HG03039 (cell line): ENCODE data around the gene B4GALNT1.
"Not testable (repeated sequence)": the region's sequence is repeated elsewhere in the genome, so short reads cannot be mapped to it uniquely, and the experiment has no call there.

Experiments
- ATAC-seq: cut with Tn5 transposase; IDR thresholded peaks from one replicate; pipeline ENCODE4 v1.9.1; 2021; ENCODE audit warnings: mild to moderate bottlenecking, moderate library complexity; ENCODE audit not compliant: unreplicated experiment

B4GALNT1 gene

DNA sequence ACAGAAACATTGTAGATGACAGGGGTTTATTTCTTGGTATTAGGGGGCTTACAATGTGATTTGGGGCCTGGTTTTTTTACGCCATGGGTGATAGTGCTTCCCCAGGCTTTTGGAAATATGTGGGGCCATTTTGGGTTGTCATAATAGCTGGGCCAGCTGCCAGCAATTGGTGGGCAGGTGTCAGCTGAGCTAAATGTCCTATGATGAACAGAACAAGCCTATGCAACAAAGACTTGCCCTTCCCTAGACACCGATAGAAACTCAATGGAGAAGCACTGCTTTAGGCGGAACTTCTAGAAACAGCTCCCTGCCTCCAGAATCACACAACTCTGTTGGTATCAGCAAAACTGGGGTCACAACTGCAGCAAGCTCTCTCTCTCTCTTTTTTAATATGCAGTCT, 5.1 kb upstream of the B4GALNT1 start:
- no peak for ATAC-seq

DNA sequence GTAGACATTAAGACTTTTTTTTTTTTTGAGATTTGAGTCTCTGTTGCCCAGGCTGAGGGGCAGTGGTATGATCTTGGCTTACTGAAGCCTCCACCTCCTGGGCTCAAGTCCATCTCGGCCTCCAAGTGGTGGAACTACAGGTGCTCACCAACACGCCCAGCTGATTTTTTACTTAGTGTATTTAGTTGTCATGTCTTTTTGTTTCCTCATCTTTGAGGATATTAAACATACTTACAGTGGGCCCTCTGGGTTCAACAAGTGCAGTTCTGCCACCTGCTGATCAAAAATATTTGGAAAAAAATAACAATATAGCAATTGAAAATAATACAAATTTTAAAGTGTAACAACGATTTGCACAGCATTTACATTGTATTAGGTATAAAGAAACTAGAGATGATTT, 4.4 kb upstream of the B4GALNT1 start:
- ATAC-seq: no peak

DNA sequence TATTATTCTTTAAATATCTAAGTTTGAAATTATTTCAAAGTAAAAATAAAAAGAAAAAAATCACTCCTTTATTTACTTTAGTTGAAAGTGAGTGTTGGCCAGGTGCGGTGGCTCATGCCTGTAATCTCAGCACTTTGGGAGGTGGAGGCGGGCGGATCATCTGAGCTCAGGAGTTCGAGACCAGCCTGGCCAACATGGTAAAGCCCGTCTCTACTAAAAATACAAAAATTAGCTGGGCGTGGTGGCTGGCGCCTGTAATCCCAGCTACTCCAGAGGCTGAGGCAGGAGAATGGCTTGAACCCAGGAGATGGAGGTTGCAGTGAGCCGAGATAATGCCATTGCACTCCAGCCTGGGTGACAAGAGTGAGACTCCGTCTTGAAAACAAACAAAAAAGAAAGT, 3.7 kb upstream of the B4GALNT1 start:
- not testable (repeated sequence) for ATAC-seq

DNA sequence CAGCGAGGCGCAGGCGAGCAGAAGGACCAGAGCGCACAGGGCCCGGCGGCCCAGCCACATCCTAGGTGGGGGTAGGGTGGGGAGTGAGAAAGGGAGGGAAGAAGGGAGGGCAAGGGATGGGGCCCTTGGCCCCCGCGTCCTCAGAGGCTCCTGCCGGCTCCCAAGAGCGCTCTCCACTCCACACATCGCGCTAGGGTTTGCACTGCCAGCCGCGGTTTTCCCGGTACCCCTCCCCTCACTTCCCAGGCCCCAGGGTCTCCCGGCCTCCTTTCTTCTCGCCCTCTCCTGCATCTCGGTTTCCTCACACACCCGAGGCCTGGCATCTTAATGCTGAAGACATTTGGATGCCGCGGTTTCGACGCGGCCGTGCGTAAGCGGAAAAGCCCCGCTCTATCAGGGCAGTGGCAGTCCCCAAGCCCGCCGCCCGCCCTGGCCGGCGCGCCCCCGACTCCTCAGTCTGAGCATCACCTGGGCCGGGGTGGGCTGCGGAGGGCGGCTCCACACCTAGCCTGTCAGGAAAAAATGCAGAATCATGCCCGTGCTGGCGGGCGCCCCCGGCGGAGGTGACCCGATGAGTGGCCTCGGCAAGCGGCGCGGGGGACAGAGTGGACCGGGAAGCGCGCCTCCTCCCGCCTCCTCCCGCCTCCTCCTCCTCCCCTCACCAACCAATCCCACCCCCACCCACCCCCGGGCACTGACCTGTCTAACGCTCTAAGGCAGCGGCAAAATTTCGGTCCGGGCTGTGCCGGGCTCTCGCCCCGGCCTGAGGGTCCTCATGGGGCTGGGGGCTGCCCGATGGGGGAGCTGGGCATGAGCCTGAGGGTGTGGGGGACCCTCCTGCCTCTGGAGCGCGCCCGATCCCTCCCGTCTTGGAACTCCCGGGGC, 686 bp downstream of the B4GALNT1 start:
- no peak for ATAC-seq

GRCh38 chr12:57631566-57632072, 1.4 kb downstream of the B4GALNT1 start:
- no peak for ATAC-seq

- ATAC-seq: no peak
Observed at GRCh38 chr12:57630891-57631433, 2.0 kb downstream of the B4GALNT1 start.

DNA sequence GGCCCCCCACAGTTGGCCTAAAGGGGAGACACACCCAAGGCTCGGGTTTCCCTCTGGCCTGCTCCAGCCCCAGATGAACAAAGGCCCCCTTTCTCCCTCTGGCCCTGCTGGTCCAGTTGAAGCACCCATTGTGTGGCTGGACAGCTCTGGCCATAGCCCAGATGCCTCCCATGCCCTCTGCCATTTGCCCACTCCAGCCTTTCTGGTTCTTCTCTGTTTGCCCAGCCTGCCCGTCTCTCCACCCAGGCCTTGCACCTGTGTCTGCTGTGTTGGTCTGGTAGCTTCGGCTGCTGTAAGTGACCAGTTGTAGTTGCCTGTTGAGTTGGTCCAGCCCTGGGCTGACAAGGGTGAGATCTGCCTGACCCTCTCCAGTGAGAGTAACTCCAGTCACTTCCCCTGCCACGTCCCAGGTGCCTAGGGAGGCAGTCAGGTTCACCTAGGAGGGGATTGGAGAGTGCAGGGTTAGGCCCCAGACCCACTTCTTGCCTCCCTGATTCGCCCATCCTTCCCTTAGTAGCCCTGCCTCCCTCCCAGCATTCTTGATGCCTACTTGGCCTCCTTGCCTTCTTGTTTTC, 3.0 kb downstream of the B4GALNT1 start:
- ATAC-seq: no peak

GRCh38 chr12:57628280-57629191, 4.5 kb downstream of the B4GALNT1 start:
- ATAC-seq: no peak

DNA sequence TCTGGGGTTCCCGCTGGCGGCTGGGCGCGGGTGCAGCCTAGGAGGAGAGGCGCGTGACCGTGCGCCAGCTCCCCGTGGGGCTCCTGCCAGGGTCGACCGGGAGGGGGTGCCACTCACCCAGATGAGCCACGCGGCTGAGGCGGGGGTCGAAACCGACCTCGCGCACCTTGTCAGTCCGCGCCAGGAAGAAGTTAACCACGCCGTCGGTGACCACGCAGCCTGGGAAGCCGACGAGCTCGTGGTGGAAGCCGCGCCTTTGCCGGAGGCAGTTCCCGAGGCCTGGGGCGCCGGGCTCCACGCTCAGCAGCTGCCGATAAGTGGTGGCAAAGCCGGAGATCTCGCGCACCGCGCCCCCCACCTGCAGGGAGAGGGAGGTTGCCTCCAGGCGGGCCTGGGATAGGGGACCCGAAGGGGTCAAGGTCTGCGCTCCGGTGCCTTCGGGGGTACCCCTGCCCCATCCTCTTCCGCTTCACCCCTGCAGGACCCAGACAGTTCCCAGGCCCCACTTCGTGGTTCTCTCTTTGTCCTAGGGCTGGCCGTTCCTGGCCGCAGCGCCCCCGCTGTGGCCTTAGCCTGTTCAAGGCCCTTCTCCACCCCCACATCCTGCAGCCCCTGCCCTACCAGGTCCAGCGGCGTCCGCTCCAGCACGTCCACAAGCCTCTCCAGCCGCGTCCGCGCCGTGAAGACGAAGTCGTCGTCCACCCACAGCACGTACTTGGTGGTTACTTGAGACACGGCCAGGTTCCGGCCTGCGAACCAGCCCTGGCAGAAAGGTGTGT, 5.3 kb downstream of the B4GALNT1 start:
- ATAC-seq: no peak

DNA sequence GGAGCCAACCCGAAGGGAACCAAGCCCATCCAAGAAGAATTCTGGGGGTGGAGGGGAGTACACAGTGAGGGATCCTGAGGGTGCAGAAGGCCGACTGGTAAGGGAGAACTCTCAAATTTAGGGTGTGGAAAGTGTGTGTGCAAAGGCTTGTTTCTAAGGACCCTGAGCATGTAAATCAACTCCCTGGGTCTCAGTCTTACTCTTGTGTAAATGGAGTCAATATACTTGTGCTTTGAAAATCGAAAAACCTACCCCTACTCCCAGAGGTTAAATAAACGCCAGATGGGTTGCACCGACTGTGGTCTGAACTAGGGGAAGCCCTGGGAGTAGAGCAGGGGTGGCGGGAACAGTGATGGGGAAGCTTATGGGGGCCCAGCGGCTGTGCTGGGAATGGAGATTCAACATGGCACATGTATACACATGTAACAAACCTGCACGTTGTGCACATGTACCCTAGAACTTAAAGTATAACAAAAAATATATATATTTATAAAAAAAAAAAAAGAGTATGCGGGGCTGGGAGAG, 6.0 kb downstream of the B4GALNT1 start:
- no peak for ATAC-seq

GRCh38 chr12:57626111-57626920, 6.7 kb downstream of the B4GALNT1 start:
- ATAC-seq: no peak

DNA sequence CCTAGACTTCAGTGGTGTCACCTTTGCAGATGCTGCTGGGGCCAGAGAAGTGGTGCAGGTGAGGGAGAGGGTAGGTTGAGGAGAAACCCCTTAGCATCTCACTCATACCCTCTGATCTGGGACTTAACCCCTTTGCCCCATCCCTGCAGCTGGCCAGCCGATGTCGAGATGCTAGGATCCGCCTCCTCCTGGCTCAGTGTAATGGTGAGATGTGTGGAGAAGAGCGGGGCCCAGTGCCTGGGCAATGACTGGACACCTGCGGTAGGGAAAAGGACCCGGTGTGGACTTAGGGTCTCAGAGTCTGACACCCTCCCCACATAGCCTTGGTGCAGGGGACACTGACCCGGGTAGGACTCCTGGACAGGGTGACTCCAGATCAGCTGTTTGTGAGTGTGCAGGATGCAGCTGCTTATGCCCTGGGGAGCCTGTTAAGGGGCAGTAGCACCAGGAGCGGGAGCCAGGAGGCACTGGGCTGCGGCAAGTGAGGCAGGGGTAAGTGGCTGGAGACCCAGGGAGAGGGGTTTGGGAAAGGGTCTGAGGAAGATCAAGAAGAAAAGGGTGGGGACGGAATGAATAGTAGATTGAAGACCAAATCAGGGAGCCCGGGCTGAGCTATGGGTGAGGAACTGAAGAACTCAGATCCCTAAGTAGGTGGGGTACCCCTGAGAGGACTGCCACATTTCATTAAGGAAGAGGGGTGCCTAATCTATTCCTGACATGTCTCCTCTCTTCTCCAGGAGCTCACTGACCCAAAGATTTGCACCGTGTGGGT, 7.6 kb downstream of the B4GALNT1 start:
- no peak for ATAC-seq

- ATAC-seq: no peak
Observed at GRCh38 chr12:57624441-57625220, 8.4 kb downstream of the B4GALNT1 start.

DNA sequence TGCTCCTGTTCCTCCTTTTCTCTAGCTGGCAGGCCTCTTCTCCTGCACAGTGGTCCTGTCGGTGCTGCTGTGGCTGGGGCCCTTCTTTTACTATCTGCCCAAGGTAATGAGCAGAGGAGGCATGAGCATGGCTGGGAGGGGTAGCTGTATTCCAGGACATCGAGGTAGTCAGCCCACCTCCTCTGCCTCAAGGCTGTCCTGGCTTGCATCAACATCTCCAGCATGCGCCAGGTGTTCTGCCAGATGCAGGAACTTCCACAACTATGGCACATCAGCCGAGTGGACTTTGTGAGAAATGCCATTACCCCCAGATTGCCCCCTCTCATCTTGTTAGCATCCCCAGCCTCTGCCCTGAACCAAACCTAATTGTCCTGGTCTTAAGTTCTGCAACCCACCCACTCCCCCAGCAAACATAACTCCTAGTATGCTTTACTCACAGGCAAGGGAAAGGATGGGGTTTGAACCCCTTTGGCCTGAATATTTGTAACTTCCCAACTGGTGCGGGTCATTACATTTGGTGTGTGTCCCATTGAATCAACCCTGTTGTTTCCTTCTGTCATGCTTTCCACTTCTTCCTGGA, 9.1 kb downstream of the B4GALNT1 start:
- ATAC-seq: no peak

DNA sequence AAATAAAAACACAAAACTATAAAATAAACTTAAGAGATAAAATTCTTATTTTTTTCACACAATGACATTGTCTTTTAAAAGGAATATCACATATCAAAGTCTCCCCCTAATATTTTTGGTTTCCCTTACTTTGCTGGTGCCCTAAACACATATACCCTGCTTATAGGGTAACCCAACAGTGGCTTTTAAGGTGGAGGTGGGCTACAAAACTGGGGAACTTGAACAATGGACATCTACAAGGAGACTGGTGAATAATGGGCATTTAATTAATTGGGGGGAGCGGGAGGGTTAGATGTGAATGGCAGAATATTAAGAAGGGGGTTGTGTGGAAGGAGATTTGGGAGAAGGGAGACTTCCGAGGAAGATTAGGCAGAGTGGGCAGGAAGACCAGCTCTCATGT, 9.6 kb downstream of the B4GALNT1 start:
- ATAC-seq: no peak

GRCh38 chr12:57622293-57623245, 10.4 kb downstream of the B4GALNT1 start:
- ATAC-seq: no peak
